ENCODE measurements around the gene TMEM72.

The TMEM72 gene

GRCh38 chr10:44962870-44963738 lies 52.0 kb downstream of the TMEM72 start:
- TF ChIP-seq GATA1 (IDR thresholded peaks at IDR 0.05; ENCODE audit: low read depth, low read length) = no peak
- no peak for TF ChIP-seq POLR2A (IDR thresholded peaks at IDR 0.05; ENCODE audit: low read length)
- no peak for DNase-seq

GRCh38 chr10:44963772-44964633 lies 52.9 kb downstream of the TMEM72 start:
- DNase-seq = no peak
- no peak for TF ChIP-seq POLR2A (IDR thresholded peaks at IDR 0.05; ENCODE audit: low read length)
- TF ChIP-seq GATA1 (IDR thresholded peaks at IDR 0.05; ENCODE audit: low read depth, low read length) = no peak

GRCh38 chr10:44965104-44965503 lies 54.0 kb downstream of the TMEM72 start:
- TF ChIP-seq POLR2A (IDR thresholded peaks at IDR 0.05; ENCODE audit: low read length) (no peak), GATA1 (IDR thresholded peaks at IDR 0.05; ENCODE audit: low read depth, low read length) (no peak)
- no peak for DNase-seq

- DNase-seq = no peak
These were observed 54.5 kb downstream of the TMEM72 start for GRCh38 chr10:44965651-44966097.

GRCh38 chr10:44966129-44966815 lies 55.1 kb downstream of the TMEM72 start:
- no peak for DNase-seq
- TF ChIP-seq GATA1 (IDR thresholded peaks at IDR 0.05; ENCODE audit: low read depth, low read length) (no peak), POLR2A (IDR thresholded peaks at IDR 0.05; ENCODE audit: low read length) (no peak)

More at GRCh38 chr10:44965651-44966097, 54.5 kb downstream of the TMEM72 start:
- no peak for TF ChIP-seq POLR2A (IDR thresholded peaks at IDR 0.05; ENCODE audit: low read length)
- TF ChIP-seq GATA1 (IDR thresholded peaks at IDR 0.05; ENCODE audit: low read depth, low read length) = no peak

GRCh38 chr10:44966816-44967509 lies 55.8 kb downstream of the TMEM72 start:
- no peak for DNase-seq
- TF ChIP-seq POLR2A (IDR thresholded peaks at IDR 0.05; ENCODE audit: low read length) = no peak
- TF ChIP-seq GATA1 (IDR thresholded peaks at IDR 0.05; ENCODE audit: low read depth, low read length) = no peak

GRCh38 chr10:44967616-44968015 lies 56.5 kb downstream of the TMEM72 start:
- TF ChIP-seq POLR2A (IDR thresholded peaks at IDR 0.05; ENCODE audit: low read length) (no peak), GATA1 (IDR thresholded peaks at IDR 0.05; ENCODE audit: low read depth, low read length) (no peak)
- no peak for DNase-seq

GRCh38 chr10:44968091-44968490 lies 57.0 kb downstream of the TMEM72 start:
- no peak for DNase-seq

GRCh38 chr10:44968500-44969400 lies 57.6 kb downstream of the TMEM72 start:
- TF ChIP-seq GATA1 (IDR thresholded peaks at IDR 0.05; ENCODE audit: low read depth, low read length) (no peak), POLR2A (IDR thresholded peaks at IDR 0.05; ENCODE audit: low read length) (no peak)
- DNase-seq = no peak

More at GRCh38 chr10:44968091-44968490, 57.0 kb downstream of the TMEM72 start:
- TF ChIP-seq GATA1 (IDR thresholded peaks at IDR 0.05; ENCODE audit: low read depth, low read length) (no peak), POLR2A (IDR thresholded peaks at IDR 0.05; ENCODE audit: low read length) (no peak)

- TF ChIP-seq POLR2A (IDR thresholded peaks at IDR 0.05; ENCODE audit: low read length) (no peak), GATA1 (IDR thresholded peaks at IDR 0.05; ENCODE audit: low read depth, low read length) (no peak)
- no peak for DNase-seq
These were observed 58.7 kb downstream of the TMEM72 start for GRCh38 chr10:44969854-44970253.

GRCh38 chr10:44970812-44971395 lies 59.8 kb downstream of the TMEM72 start:
- TF ChIP-seq GATA1 (IDR thresholded peaks at IDR 0.05; ENCODE audit: low read depth, low read length) (no peak), POLR2A (IDR thresholded peaks at IDR 0.05; ENCODE audit: low read length) (no peak)
- no peak for DNase-seq

- TF ChIP-seq GATA1 (IDR thresholded peaks at IDR 0.05; ENCODE audit: low read depth, low read length) (no peak), POLR2A (IDR thresholded peaks at IDR 0.05; ENCODE audit: low read length) (no peak)
- no peak for DNase-seq
These were observed 60.3 kb downstream of the TMEM72 start for GRCh38 chr10:44971434-44971833.

All from erythroblast (primary cell).